Esophagus squamous epithelium (tissue), 5 donors: Measurements from ENCODE around the gene KANK2. TPM values are rescaled to one million over a fixed set of nuclear protein-coding genes. Genes with fewer than 3 reads are reported as not detected.

Source experiments
- DNase-seq: peaks from one replicate; lab custom pipeline; 2025; lab: John Stamatoyannopoulos, UW
- H3K27ac ChIP-seq, 4 donors: fragments of 200-600 bp; sonication (generic); one replicate each; pipeline ENCODE4 v1.5.1; 2016 to 2019; ENCODE audit warnings: mild to moderate bottlenecking in 1 of 4
- H3K27me3 ChIP-seq, 4 donors: fragments of 200-600 bp; sonication (generic); 1 replicate in 3 of 4; 2 replicates in 1 of 4; pipeline versions ENCODE4 v1.5.1 to v1.6.0; 2017 to 2021; ENCODE audit warnings: antibody characterized with exemption in 1 of 4
- H3K36me3 ChIP-seq, 3 donors: fragments of 200-600 bp; sonication (generic); one replicate each; pipeline ENCODE4 v1.5.1; 2016 to 2019
- H3K4me1 ChIP-seq, 3 donors: fragments of 200-600 bp; sonication (generic); one replicate each; pipeline ENCODE4 v1.5.1; 2017 to 2019
- H3K4me3 ChIP-seq, 4 donors: fragments of 200-600 bp; sonication (generic); 1 replicate in 3 of 4; 2 replicates in 1 of 4; pipeline ENCODE4 v1.5.1; 2016 to 2019; ENCODE audit warnings: mild to moderate bottlenecking in 2 of 4, moderate library complexity in 1 of 4
- H3K9me3 ChIP-seq, 3 donors: fragments of 200-600 bp; sonication (generic); one replicate each; pipeline ENCODE4 v1.5.1; 2016 to 2019
- POLR2A ChIP-seq, 4 donors: fragments of 450-650 bp; IDR thresholded peaks; one replicate each; pipeline ENCODE4 v1.6.1; 2017; ENCODE audit warnings: antibody characterized with exemption in 4 of 4, mild to moderate bottlenecking in 4 of 4, moderate library complexity in 3 of 4
- WGBS, 2 donors: methylation state at CpG; one replicate each; pipeline ENCODE4 v1.1.5; 2018; 5-methylcytosine and 5-hydroxymethylcytosine counted together
- intact Hi-C: fragments of 100-400 bp; cut with DNase I; formaldehyde crosslinking; loops from one replicate; pipeline ENCODE4 v1.15.0; 2022
- total RNA-seq, 4 donors: library from RNA; depleted of rRNA; stranded (reverse); fragments of >200 nt; gene quantifications; one replicate each; pipeline ENCODE4 v1.1.0, GENCODE V29; 2016
- TF ChIP-seq, protein P1 (sequence below), 6 experiments: fragments of 450-650 bp in 4 of 6; fragments of 200-600 bp in 2 of 6; sonication (generic) in 2 of 6; IDR thresholded peaks; one replicate each; pipeline ENCODE4 v1.5.1; 2016 to 2019; ENCODE audit warnings: antibody characterized with exemption in 6 of 6, mild to moderate bottlenecking in 4 of 6, moderate library complexity in 4 of 6
- donor health status: DM: yes; HTN: yes; CAD: no.

The KANK2 gene
- total RNA-seq, 4 donors from 2014 or later = 29.3 to 287 (median 57.1) TPM

DNA sequence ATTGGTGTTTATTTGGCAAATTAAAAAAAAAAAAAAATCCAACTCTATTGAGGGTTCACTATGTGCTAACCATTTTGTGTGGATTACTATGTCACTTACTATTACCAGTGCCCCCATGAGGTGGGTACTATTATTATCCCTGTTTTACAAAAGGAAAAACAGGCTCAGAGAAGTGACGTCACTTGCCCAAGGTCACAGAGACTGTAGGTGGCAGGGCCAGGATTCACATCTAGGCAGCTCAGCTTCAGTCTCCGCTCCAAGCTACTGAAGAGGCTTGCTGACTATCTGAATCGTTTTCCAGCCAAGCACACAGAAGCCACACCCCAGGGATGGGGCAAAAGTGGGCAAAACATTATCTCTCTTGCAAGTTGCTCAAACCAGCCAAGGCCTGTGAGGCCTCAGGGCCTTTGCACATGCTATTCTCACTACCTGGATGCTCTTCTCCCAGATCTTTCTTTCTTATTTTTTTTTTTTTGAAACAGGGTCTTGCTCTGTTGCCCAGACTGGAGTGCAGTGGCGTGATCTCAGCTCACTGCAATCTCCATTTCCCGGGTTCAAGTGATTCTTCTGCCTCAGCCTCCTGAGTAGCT, 37.2 kb upstream of the KANK2 start:
- no peak for DNase-seq
- Histone ChIP-seq H3K9me3 (peaks cover 0 to 7% (median 4%) of the 10 kb centered on the region in 3 donors), H3K27me3 (no peaks in the 10 kb centered on the region), H3K4me3 (no peak overlapping the region), H3K36me3 (peaks cover 4 to 99% (median 6%) of the 10 kb centered on the region in 3 donors), H3K4me1 (no peaks in the 10 kb centered on the region), H3K27ac (no peak overlapping the region)
- intact Hi-C loops = no loop called here
- WGBS, 2 donors = 82 to 88% methylated on average over 5 of the region's 5 CpGs
- TF ChIP-seq, protein P1, sequence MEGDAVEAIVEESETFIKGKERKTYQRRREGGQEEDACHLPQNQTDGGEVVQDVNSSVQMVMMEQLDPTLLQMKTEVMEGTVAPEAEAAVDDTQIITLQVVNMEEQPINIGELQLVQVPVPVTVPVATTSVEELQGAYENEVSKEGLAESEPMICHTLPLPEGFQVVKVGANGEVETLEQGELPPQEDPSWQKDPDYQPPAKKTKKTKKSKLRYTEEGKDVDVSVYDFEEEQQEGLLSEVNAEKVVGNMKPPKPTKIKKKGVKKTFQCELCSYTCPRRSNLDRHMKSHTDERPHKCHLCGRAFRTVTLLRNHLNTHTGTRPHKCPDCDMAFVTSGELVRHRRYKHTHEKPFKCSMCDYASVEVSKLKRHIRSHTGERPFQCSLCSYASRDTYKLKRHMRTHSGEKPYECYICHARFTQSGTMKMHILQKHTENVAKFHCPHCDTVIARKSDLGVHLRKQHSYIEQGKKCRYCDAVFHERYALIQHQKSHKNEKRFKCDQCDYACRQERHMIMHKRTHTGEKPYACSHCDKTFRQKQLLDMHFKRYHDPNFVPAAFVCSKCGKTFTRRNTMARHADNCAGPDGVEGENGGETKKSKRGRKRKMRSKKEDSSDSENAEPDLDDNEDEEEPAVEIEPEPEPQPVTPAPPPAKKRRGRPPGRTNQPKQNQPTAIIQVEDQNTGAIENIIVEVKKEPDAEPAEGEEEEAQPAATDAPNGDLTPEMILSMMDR (IDR thresholded peaks at IDR 0.05) = no peak
- no peak for TF ChIP-seq POLR2A (IDR thresholded peaks at IDR 0.05)

DNA sequence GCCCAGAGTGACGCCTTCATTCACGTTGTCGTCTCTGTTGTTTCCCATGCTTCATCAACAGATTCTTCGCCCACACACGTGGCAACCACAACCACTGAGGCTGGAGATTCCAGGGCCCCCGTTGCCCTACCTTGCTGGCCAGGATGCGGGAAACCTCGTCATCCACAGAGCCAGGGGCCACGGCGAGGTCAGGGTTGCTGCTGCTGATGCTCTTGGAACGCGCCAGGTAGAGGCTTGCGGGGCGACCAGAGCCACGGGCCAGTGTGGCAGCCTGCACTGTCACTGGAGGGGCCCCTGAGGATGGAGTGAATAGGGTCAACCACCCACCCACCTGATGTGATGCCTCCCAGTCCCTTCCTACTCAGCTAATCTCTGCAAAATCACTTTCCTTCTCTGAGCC, 35.7 kb upstream of the KANK2 start:
- Histone ChIP-seq H3K27me3 (no peaks in the 10 kb centered on the region), H3K4me1 (no peaks in the 10 kb centered on the region), H3K36me3 (peaks cover 4 to 93% (median 6%) of the 10 kb centered on the region in 3 donors), H3K9me3 (no peaks in the 10 kb centered on the region), H3K27ac (no peak overlapping the region), H3K4me3 (no peak overlapping the region)
- WGBS, 2 donors = 79% methylated on average over 12 of the region's 15 CpGs; no CpG with 5 or more reads in 1 of the 2 donors
- TF ChIP-seq, protein P1 (IDR thresholded peaks at IDR 0.05) = no peak
- TF ChIP-seq POLR2A (IDR thresholded peaks at IDR 0.05) = no peak
- intact Hi-C loops = no loop called here
- no peak for DNase-seq

DNA sequence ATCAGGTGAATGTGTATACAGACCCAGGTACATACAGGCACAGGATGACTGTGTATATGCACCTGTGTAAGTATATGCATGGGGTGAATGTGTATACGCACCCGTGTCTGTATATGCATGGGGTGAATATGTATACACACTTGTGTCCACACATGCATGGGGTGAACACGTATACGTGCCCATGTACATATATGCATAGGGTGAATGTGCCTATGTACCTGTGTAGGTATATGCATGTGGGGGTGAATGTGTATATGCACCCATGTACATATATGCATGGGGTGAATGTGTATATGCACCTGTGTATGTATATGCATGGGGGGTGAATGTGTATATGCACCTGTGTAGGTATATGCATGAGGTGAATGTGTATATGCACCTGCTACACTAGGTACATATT, 35.2 kb upstream of the KANK2 start:
- Histone ChIP-seq H3K4me3 (no peak overlapping the region), H3K36me3 (peaks cover 4 to 88% (median 6%) of the 10 kb centered on the region in 3 donors), H3K27ac (no peak overlapping the region), H3K9me3 (no peaks in the 10 kb centered on the region), H3K27me3 (no peaks in the 10 kb centered on the region), H3K4me1 (no peaks in the 10 kb centered on the region)
- TF ChIP-seq, protein P1 (IDR thresholded peaks at IDR 0.05) = no peak
- no peak for TF ChIP-seq POLR2A (IDR thresholded peaks at IDR 0.05)
- DNase-seq = no peak
- 72 to 78% methylated on average over 4 of the region's 4 CpGs for WGBS, 2 donors
- intact Hi-C loops = no loop called here

DNA sequence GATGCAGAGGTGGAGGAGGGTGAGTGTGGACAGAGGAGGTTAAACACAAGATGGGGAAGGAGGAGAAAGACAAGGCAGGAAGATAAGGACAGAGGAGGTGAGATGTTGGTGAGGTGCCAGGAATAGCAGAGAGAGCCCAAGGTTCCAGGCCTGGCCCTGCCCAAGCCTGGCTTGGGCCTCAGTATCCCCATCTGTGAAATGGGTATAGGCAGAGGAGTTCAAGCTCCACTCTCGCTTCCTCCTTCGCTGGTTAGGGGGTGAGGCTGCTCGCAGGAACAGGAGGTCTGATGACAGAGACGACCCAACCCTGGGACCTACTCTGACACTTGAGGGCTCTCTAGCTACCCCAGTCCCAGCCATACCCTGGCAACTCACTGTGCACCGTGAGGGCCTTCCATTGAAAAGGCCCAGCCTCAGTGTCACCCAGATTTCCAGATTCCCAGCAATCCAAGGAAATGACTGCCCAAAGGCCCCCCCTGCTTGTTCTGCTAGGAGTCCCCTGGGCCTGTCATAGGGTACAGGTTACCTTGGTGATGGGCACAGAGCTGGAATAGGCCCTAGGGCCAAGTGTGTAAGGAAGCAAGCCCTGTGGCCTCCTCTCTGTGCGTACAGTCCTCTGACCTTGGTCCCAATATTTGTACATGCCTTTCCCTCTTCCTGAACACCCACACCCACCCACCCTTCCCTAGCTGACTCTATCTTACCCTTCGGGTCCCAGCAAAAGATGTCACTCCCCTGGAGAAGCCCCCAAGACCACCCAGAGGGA, 33.5 kb upstream of the KANK2 start:
- intact Hi-C loops = no loop called here
- no peak for DNase-seq
- TF ChIP-seq, protein P1 (IDR thresholded peaks at IDR 0.05) = no peak
- no peak for TF ChIP-seq POLR2A (IDR thresholded peaks at IDR 0.05)
- Histone ChIP-seq H3K4me3 (no peak overlapping the region), H3K9me3 (no peaks in the 10 kb centered on the region), H3K27ac (no peak overlapping the region), H3K4me1 (no peaks in the 10 kb centered on the region), H3K36me3 (peaks cover 4 to 88% (median 17%) of the 10 kb centered on the region in 3 donors), H3K27me3 (no peaks in the 10 kb centered on the region)
- 82 to 86% methylated on average over 5 to 6 of the region's 7 CpGs for WGBS, 2 donors
